DMS 273 (cell line): Measurements from ENCODE around the gene LIN52.

ENCODE experiments used
- DNase-seq: peaks from one replicate; lab custom pipeline; 2025; ENCODE audit not compliant: unreplicated experiment; lab: John Stamatoyannopoulos, UW

LIN52 gene, protein sequence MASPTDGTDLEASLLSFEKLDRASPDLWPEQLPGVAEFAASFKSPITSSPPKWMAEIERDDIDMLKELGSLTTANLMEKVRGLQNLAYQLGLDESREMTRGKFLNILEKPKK

DNA sequence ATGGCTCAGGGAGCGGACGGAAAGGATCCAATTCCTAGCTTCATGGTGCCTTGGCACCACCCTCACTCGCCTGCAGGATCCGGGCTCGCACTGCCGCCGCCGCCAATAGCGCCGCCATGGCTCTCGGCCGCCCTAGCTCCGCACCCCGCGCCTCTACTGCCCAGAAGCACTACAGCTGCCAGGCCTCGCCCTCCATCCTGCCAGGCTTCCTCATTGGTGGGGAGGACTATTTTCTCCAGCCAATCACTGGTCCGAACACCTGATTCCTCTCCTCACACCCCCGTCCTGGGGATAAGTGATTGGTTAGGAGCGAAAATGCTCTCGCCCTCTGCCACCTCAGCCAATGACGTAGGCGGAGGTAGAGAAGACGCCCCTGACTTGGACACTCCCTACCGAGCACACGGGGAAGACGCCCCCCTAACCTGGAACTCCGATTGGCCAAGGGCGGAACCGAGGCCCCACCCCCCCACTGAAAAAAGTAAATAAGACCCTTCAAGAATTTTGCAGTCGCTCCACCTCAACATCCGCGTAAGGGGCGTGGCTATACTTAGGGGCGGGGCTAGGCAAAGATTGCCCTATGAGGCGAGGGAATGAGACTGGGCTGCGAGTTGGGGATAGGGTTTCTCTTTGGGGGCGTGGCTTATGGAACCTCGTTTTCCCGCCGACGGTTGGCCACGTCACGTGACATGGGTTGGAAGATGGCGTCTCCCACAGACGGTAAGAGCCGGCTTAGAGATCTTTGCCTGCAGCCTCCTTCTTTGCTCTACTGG is at the start of gene LIN52, which contains the start of gene ALDH6A1:
TSS of gene LIN52 (plus strand) at position 680 of the 770 bp plus-strand sequence. CDS start at position 699, 19 bp downstream.
TSS of gene ALDH6A1 (minus strand) at position 177 of the 770 bp plus-strand sequence. CDS start at position 118, 59 bp downstream.
- DNase-seq, result peak; percentile 100

DNA sequence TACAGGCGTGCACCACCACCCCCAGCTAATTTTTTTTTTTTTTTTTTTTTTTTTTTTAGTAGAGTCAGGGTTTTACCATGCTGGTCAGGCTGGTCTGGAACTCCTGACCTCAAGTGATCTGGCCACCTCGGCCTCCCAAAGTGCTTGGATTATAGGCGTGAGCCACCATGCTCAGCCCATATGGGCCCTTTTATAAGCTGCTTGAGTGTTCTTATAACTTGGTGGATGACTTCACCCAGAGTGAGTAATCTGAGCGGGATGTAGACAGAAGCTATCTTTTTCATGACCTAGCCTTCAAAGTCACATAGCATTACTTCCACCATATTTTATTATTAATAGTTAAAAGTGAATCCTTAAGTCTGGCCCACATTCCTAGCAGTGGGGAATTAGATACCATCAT is 49.2 kb upstream of the LIN52 start:
- no peak for DNase-seq

DNA sequence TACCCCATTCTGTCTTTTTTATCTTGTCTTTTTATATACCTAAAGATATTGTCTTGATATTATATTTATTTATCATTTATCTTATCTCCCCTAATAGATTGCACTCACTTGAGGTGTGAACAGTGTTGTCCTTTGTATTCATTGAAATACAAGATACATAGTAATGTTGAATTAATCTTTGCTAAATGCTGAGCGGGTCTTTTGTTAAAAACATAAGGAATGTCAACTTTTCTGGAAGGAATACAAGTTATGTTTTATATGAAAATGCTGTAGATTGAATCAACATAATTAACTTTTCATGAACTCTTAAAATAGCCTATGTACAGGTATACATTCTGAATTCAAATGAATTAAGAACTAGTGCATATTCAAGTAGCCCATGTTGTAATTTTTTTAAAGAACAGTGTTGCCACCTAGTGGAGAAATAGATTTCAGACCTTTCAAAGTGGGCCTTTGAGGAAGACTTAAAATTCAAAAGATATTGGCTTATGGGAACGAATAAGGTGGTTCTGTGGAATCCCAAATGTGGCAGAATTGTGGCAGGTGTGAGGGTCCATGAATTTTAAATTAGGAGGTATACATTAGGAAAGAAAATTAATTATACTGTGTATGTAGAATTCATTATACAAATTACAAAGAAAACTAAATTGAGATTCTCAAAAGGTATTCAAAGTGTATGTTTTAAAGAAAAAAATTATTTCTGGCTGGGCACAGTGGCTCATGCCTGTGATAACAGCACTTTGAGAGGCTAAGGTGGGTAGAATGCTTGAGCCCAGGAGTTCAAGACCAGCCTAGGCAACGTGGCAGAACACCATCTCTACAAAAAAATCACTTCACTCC is 46.5 kb upstream of the LIN52 start:
- DNase-seq, result peak; percentile 76

DNA sequence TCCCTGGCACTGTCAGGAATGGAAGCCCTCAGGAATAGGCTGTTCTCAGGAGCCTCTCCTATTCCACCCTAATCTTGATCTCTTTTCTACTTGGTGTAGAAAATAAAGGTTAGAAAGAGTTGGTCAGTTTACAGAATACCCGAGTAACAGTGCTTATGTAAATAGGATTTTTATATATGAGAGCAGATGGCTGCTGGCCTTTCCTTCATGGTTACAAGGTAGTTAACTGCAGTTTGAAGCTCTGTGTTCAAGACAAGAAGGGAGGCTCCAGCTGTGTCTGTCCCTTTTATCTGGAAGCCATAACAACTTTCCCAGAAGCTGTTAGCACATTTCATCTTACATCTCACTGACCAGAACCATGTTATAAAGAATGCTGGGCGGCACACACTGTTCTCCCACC is 42.5 kb upstream of the LIN52 start:
- DNase-seq, result no peak

DNA sequence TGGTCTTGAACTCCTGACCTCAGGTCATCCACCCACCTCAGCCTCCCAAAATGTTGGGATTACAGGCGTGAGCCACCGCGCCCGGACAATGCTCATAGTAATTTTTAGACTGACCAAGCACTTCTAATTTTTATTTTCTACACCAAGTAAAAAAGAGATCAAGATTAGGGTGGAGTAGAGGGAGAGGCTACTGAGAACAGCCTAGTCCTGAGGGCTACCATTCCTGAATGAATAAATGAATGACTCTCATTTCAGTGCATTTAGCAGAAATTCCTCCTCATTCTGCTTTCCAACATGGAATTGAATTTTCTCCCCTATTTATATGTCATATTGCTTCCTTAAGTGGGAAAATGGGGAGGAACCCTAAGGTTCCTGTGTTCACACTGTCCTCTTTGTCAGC is 39.2 kb upstream of the LIN52 start:
- DNase-seq, result no peak

DNA sequence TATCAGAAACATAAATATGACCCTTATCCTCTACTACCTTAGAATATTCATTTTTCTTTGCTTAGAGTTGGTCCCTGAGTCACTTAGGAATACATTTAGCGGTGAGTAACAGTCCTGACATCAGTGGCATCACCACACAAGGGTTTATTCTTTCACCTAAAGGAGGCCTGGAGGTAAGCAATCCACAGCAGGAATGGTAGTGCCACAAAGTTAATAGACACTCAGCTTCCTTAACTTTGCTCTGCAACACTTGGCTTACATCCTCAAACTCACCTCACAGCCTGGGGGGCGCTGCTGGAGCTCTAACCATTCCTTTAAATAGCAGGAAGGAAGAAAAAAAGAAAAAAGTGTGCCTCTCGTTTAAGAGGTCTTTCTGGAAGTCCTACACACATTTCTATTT is 36.5 kb upstream of the LIN52 start:
- DNase-seq, result peak; percentile 6

DNA sequence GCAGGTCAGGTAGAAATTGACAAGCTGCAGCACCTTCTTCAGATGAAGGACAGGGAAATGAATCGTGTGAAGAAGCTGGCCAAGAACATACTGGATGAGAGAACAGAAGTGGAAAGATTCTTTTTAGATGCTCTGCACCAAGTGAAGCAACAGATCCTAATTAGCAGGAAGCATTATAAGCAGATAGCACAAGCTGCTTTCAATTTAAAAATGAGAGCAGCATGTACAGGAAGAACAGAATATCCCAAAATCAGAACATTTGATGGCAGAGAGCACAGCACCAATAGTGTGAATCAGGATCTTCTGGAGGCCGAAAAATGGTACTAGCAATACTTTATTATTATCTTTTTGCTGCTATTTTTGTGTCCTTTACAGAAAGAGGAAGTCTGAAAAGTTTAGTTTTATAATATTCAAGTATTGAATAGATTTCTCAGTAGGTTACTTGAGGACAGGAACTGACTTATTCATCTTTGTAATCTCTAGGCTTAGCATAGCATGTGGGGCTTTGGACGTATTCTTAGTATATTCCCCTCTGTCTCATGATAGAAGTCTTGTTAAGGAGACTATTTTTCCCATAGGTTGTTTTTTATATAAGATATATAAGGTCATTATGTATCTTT is 34.8 kb upstream of the LIN52 start:
- no peak for DNase-seq

DNA sequence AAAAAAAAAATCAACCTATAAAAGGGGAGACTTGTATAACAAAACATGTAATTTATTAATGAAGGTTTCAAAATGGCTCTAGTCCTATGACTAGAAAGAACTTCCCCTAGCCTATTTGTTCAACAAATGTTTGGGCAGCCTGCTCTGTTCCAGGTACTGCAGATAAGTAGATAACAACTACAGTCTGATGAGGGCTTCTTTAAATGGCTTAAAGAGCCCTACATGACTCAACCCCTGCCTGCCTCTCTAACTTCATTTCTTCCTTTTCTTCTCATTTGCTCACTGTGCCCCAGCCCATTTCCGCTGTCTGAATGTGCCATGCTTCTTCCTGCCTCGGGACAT is 22.0 kb upstream of the LIN52 start:
- no peak for DNase-seq

DNA sequence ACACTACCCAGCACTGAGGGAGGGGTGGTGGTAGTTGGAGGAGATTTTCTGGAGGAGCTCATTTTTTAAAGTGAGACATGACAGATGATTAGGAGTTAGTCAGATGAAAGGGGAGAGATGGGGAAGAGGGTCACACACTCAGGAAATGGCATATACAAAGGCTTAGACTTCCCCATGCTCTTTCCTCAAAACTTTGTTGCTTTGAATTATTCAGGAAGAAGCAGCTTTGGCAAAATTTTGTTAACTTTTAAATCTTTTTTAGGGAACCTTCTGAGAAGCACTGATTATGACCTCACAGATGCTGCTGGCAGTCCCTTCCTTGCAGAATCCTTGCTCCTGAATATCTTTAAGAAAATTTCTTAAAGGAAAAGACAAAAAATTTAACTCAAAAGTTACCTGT is 20.3 kb upstream of the LIN52 start:
- DNase-seq, result no peak

DNA sequence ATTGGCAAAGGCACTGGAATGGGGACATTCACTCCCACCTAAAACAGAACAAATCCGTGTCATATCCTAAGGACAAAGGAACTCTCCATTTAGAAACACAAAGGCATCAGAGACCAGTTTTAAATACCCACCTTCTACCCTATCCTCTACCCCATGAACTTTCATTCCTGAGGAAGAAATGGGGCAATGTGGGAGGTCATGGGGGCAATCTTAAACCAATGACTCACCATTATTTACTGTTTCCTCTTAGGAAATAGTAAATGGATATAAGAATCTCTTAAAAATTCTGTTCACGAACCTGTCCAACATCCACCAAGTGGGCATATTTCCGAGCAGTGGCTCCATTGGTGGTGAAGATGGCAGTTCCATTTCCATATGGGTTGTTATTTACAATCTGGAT is 19.9 kb upstream of the LIN52 start:
- DNase-seq, result no peak

DNA sequence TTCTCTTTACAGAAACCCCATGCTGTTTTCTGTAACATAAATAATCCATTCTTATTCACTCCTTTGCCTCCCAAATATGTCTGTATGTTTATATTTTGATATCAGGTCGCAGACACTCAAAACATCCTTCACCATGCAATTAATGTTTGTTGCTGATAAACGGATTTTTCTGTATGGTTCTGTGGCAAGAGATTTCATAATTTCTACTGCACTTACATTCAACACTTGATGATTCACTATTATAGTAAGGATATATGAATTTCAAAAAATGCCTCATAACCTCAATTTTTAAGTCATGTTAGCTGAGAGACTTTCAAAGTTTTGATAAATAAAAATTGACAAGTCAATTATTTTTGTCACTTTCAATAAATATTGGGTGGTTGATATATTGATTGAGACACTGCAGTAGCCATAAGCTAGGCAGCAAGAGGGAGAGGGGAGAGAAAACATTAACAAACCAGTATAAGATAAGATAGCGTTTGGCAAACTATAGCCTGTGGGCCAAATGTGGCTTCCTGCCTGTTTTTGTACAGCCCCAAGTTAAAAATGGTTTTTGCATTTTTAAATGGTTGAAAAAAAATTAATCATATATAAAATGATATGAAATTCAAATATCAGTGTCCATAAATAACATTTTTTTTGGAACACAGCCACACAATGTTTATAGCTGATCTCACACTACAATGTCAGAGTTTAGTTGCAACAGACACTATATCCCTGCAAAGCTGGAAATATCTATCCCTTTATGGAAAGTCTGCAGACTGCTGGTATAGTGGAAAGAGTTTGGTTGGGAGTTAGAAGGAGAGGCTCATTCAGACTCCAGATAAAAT is 18.8 kb upstream of the LIN52 start:
- no peak for DNase-seq

DNA sequence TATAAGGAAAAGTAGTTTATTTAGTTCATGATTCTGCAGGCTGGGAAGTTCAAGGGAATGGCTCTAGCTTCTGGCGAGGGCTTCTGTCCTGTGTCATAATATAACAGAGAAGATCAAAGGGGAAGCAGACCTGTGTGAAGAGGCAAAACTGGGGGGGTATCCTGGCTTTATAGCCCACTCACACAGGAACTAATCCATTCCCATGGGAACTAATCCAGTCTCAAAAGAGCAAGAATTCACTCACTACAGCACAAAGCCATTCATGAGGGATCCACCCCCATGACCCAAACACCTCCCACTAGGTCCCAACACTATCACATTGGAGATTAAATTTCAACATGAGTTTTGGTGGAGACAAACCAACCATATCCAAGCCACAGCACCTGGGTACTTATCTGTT is 7.4 kb upstream of the LIN52 start:
- no peak for DNase-seq

DNA sequence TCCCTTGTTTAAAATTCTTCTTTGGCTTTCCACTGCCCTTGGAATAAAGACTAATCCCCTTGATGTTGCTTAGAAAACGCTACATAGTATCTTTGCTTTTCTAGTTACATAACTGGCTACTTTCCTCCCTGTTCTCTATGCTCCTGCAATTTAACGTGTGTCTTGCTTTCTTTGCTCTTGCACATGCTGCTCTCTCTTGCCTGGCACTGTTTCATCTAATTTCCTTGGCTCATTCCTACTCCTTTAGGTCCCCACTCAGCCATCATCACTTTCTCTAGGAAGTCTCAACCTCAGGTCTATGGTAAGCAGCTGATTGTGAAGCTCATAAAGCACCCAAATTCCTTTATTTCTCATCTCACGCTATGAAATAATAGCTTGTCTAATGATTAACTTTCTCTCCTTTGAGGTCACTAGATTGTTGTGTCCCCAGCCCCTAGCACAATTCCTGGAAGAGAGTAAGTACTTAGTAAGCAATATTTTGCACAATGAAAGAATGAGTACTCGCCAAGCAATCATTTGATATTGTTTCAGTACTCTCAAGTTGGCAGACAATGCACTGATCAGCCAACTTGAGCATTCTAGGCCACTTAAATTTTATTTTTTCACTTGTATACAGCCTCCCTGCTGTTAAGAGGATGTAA is 3.8 kb upstream of the LIN52 start:
- DNase-seq, result no peak

DNA sequence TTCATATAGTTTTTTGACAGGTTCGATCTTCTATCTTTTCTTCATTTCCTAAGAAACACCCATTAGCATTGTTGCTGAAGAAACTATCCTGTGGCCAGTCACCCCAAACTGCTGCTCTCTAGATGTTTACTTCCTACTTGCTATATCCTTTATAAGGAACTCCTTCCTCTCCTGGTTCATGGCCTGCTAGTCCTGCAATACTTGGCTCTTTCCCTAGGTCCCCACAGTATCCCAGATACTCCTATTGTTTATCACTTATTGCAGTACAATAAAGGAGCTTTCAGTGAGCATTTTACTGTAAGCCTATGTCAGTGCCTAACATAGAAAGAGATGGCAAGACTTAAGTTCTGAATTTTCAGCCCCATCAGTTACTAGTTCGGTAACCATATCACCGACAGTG is 3.3 kb upstream of the LIN52 start:
- DNase-seq, result no peak

DNA sequence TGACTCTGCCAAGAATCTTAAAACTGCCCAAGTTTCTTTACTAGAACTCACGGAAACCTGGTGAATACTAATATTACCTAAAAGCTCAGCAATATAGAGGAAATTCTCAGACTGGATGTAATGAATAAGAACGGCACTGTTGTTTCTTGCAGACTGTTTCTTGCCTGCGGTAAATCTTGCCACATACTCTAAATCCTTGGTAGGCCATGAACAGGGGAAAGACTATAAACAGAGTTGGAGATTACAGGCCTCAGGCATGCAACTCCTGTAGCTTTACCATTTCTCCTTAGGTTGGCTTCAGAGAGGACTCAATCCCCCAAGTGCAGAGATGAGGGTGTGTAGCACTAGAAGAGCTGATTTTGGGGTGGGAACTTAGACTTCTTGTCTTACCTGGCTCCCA is 1.6 kb upstream of the LIN52 start:
- DNase-seq, result no peak

DNA sequence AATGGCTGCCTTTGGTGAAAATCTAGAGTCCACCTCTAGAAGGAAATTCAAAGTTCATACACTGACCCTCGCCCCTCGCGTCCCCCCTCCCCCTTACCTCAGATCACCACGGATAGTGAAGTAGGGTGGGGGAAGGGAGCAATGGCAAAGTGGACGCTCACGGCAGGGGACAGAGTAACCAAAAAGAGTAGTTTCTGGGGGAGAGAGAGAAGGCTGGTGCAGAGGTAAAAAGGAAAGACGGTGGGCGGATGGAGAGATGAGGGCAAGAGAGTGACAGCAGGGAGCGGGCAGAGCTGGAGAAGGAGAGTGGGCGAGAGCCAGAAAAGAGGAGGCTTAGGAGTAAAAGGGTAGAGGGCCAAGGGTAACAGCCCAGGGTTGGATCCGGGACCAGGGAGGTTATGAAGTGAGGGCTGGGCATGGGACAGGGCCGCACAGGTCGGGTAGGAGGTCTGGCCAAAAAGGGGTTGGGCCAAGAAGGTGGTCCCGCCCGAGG is 926 bp upstream of the LIN52 start:
- DNase-seq, result no peak

DNA sequence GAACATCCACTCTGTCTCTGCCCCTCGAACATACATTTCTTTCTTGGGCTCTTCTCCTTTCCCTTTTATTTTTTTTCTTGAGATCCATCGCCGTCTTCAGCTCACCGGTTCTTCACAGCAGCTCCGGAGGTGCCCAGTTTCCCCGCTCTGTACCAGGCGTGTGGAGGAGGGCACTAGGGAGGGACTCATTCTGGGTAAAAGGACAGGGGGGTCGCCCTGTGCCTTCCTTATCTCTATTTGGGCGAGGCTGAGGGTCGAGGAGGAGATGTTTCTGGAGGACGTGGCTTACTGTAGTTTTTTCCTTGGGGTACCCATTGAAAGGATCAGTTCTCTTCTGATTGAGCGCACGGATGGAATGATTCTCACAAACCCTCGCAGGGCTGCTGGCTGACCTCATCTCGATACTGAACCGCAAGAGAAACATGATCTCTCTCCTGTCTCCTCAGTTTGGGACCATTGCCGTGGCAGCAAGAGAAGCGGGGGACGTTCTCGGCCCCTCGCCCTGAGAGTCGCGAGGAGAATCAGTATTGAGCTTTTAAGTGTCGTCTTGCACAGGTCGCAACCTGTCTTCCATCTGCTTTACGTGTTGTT is 386 bp downstream of the LIN52 start:
- peak; percentile 76 for DNase-seq

DNA sequence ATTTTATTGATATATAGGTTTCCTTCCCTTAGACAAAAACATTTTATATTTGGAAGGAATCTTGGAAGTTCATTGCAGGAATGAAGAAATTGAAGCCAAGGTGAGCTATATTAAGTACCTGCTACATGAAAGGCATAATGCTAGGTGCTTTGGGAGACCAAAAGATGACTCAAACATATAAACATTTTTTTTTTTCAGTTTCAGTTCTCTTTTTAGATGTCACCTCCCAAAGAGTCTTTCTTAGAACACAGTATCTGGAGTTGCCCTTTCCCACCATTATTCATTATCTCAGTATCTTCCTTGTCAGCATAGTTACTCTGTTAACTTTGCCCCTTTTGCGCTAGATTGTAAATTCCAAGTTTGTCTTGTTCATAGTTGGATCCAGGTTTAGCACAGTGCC is 1.1 kb downstream of the LIN52 start:
- no peak for DNase-seq

DNA sequence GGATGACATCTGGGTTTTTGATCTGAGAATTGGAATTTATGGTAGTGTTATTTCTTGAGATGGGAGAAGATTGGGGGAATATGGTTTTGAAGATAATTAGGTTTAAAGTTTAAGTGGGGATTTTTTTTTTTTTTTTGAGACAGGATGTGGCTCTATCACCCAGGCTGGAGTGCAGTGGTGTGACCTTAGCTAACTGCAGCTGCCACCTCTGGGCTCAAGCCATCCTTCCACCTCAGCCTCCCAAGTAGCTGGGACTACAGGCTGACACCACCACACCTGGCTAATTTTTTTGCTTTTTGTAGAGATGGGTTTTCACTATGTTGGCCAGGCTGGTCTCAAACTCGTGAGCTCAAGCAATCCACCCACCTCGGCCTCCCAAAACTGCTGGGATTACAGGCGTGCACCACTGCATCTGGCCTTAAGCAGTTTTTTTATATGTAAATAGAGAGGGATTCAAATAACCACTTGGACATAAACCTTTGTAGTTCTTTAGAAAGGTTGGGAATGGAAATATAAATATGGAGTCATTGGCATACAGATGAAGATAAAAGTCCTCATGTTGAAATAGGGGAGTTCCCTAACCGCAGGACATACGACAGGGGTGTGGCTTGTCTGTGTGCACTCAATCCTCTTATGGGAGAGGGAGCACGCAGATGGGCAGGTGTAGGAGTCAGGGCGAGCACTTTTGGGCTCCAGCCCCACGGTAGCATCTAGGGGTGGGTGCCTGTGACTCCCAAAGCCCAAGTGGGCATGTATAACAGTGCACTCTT is 4.7 kb downstream of the LIN52 start:
- DNase-seq, result no peak
